Measurements from ENCODE around the gene NSUN6.

The NSUN6 gene

DNA sequence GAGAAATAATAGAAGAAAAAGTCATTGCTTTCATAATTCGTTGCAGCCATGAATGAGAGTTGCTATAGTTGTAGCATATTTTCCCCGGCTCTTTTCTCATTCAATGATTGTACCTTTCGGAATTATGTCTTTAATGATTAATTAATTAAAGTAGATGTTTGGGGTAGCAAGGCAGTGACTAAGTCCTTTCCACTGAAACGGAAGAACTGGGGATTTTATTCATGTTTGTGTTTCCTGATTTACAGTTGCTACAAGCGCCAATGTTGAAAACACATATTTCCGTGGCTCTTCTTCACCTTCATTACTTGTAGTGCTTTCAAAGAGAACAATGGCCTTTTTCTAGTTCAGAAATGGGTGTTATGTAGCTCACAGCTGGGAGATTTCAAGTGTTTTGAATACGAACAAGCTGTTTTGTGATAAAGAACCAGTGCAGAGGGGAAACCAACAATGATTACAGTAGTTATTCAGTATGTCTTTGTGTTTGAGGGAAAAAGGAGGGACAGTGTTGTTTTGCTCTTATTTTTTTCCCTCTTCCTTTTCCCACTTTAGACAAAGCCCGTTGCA is 153.5 kb downstream of the NSUN6 start:
- DNase-seq: no peak
